Measurements from ENCODE around the gene KCTD10.

DNA sequence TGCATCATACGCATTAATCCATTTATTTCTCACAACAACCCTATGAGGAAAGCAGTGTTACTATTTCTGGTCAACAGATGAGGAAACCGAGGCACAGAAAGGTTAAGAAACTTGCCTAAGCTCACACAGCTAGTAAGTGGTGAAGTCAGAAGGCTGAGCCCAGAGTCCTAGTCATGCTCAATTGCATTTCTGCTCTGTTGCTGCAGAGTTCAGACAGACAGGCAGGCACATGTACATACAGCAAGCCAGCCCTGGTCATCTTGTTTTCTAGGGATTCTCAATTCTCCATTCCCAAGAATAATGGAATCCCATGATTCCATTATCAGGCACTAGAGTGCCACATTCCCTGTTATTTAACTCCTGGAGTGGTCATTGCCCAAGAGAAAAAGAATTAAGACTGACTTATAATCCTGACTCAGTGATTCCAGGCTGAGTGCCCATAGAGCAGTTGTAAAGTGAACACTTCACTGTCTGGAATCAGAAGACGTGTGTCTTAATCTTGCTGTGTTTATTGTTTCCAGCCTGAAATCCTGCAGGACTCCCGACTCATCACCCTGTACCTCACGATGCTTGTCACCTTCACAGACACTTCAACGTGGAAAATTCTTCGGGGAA, 11.1 kb upstream of the KCTD10 start:
- TF ChIP-seq, protein P1, sequence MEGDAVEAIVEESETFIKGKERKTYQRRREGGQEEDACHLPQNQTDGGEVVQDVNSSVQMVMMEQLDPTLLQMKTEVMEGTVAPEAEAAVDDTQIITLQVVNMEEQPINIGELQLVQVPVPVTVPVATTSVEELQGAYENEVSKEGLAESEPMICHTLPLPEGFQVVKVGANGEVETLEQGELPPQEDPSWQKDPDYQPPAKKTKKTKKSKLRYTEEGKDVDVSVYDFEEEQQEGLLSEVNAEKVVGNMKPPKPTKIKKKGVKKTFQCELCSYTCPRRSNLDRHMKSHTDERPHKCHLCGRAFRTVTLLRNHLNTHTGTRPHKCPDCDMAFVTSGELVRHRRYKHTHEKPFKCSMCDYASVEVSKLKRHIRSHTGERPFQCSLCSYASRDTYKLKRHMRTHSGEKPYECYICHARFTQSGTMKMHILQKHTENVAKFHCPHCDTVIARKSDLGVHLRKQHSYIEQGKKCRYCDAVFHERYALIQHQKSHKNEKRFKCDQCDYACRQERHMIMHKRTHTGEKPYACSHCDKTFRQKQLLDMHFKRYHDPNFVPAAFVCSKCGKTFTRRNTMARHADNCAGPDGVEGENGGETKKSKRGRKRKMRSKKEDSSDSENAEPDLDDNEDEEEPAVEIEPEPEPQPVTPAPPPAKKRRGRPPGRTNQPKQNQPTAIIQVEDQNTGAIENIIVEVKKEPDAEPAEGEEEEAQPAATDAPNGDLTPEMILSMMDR (IDR thresholded peaks at IDR 0.05; ENCODE audit: low read length), result no peak
- no peak for TF ChIP-seq EZH2 (IDR thresholded peaks at IDR 0.05; ENCODE audit: borderline replicate concordance, low read length)

Data from OCI-LY1 (cell line).